Thoracic aorta (tissue), 2 donors: ENCODE results near the gene SARDH. TPM values are rescaled to one million over a fixed set of nuclear protein-coding genes. Genes with fewer than 3 reads are reported as not detected.

ENCODE experiments used
- ATAC-seq: fragments of 150-250 bp; one replicate; pipeline ENCODE4 v1.8.0; 2017; ENCODE audit warnings: low read depth; ENCODE audit not compliant: insufficient number of reproducible peaks, low FRiP score
- DNase-seq: peaks from one replicate; pipeline ENCODE4 v3.0.0-alpha.2; 2020; ENCODE audit warnings: low spot score
- H3K27ac ChIP-seq, 2 donors: fragments of 200-600 bp; sonication (generic); 1 replicate in 1 of 2; 2 replicates in 1 of 2; pipeline ENCODE4 v1.5.1; 2016; ENCODE audit warnings: mild to moderate bottlenecking in 2 of 2, moderate library complexity in 2 of 2
- H3K27me3 ChIP-seq: fragments of 200-600 bp; sonication (generic); replicated peaks from 2 replicates; pipeline ENCODE4 v1.6.0; 2016; ENCODE audit warnings: mild to moderate bottlenecking; ENCODE audit not compliant: insufficient read depth
- H3K36me3 ChIP-seq: fragments of 200-600 bp; sonication (generic); one replicate; pipeline ENCODE4 v1.5.1; 2016
- H3K4me1 ChIP-seq, 2 donors: fragments of 200-600 bp; sonication (generic); 1 replicate in 1 of 2; 2 replicates in 1 of 2; pipeline versions ENCODE4 v1.5.1 to v1.6.0; 2016; ENCODE audit warnings: low read depth in 2 of 2, mild to moderate bottlenecking in 1 of 2; ENCODE audit not compliant: control insufficient read depth in 1 of 2
- H3K4me3 ChIP-seq: fragments of 200-600 bp; sonication (generic); 2 replicates; pipeline ENCODE4 v1.5.1; 2016; ENCODE audit warnings: mild to moderate bottlenecking
- H3K9me3 ChIP-seq: fragments of 200-600 bp; sonication (generic); 2 replicates; pipeline ENCODE4 v1.5.1; 2016
- CTCF ChIP-seq: fragments of 200-600 bp; sonication (generic); IDR thresholded peaks from one replicate; pipeline ENCODE4 v1.5.1; 2019; ENCODE audit warnings: antibody characterized with exemption
- total RNA-seq, 2 donors: library from RNA; depleted of rRNA; stranded (reverse); fragments of >200 nt; gene quantifications; one replicate each; pipeline versions ENCODE4 v1.1.0 to v1.2.3, GENCODE V29; 2016

SARDH gene
- total RNA-seq, 2 donors from 2014 or later, result 1.8 to 4.3 TPM

- Histone ChIP-seq H3K4me1 (no peaks in the 10 kb centered on the region), H3K27me3 (no peaks in the 10 kb centered on the region), H3K36me3 (no peaks in the 10 kb centered on the region), H3K4me3 (no peak overlapping the region), H3K9me3 (no peaks in the 10 kb centered on the region), H3K27ac (no peak overlapping the region)
- ATAC-seq (no peak), DNase-seq (no peak)
- no peak for TF ChIP-seq CTCF
Observed at GRCh38 chr9:133690081-133690561, 48.0 kb downstream of the SARDH start.

- no peaks in the 10 kb centered on the region for H3K36me3 ChIP-seq
- H3K4me1 ChIP-seq, result no peaks in the 10 kb centered on the region
- ATAC-seq (no peak), DNase-seq (no peak)
- no peaks in the 10 kb centered on the region for H3K9me3 ChIP-seq
- no peak for TF ChIP-seq CTCF
- no peak overlapping the region for H3K27ac ChIP-seq
- H3K27me3 ChIP-seq, result no peaks in the 10 kb centered on the region
- no peak overlapping the region for H3K4me3 ChIP-seq
Observed at GRCh38 chr9:133689151-133689763, 48.9 kb downstream of the SARDH start.

- TF ChIP-seq CTCF, result no peak
- H3K36me3 ChIP-seq, result no peaks in the 10 kb centered on the region
- DNase-seq, result no peak
- no peak for ATAC-seq
- H3K4me3 ChIP-seq, result no peak overlapping the region
- no peak overlapping the region for H3K27ac ChIP-seq
- no peaks in the 10 kb centered on the region for H3K27me3 ChIP-seq
- H3K9me3 ChIP-seq, result no peaks in the 10 kb centered on the region
- H3K4me1 ChIP-seq, result no peaks in the 10 kb centered on the region
Observed at GRCh38 chr9:133687856-133688761, 50.0 kb downstream of the SARDH start.

GRCh38 chr9:133686642-133687575 lies 51.2 kb downstream of the SARDH start:
- Histone ChIP-seq H3K27me3 (no peaks in the 10 kb centered on the region), H3K27ac (no peak overlapping the region), H3K9me3 (no peaks in the 10 kb centered on the region), H3K4me3 (no peak overlapping the region), H3K36me3 (no peaks in the 10 kb centered on the region), H3K4me1 (no peaks in the 10 kb centered on the region)
- no peak for TF ChIP-seq CTCF
- no peak for ATAC-seq
- DNase-seq, result no peak
